Mucosa of descending colon (tissue), 3 donors: ENCODE data around the gene PARP3. TPM values are rescaled to one million over a fixed set of nuclear protein-coding genes. Genes with fewer than 3 reads are reported as not detected.

Source experiments
- ATAC-seq: fragments of 200-7000 bp; cut with Tn5 transposase; one replicate; pipeline ENCODE4 v1.9.1; 2020; ENCODE audit warnings: mild to moderate bottlenecking, moderate library complexity
- DNase-seq, 3 donors: peaks; one replicate each; pipeline ENCODE4 v3.0.0-alpha.2; 2020
- H3K36me3 ChIP-seq: fragments of 200-600 bp; one replicate; pipeline ENCODE4 v1.8.0; 2021; ENCODE audit warnings: low read depth, mild to moderate bottlenecking
- H3K4me1 ChIP-seq: fragments of 200-600 bp; one replicate; pipeline ENCODE4 v1.8.0; 2021; ENCODE audit warnings: low read depth, mild to moderate bottlenecking
- H3K4me3 ChIP-seq: fragments of 200-600 bp; one replicate; pipeline ENCODE4 v1.8.0; 2021; ENCODE audit warnings: mild to moderate bottlenecking
- H3K9me3 ChIP-seq: fragments of 200-600 bp; one replicate; pipeline ENCODE4 v1.8.0; 2021; ENCODE audit warnings: mild to moderate bottlenecking
- intact Hi-C, 2 donors: fragments of 100-400 bp; cut with DNase I in 1 of 2; cut with micrococcal nuclease in 1 of 2; formaldehyde crosslinking; loops; one replicate each; pipeline versions ENCODE4 v1.11.0 to v1.11.1; 2022; cut with DNase I, micrococcal nuclease
- total RNA-seq, 3 donors: library from RNA; stranded (reverse); fragmentation: NEBNext Ultra II Directional in 2 of 3; extraction: Animal tissue kit (Norgen Biotek cat#: 25700) in 2 of 3; gene quantifications; one replicate each; pipeline versions ENCODE4 v1.2.1 to v1.2.4, GENCODE V29; 2021 to 2023
- TF ChIP-seq, protein P1 (sequence below): fragments of 200-600 bp; IDR thresholded peaks from one replicate; pipeline ENCODE4 v1.8.0; 2022; ENCODE audit warnings: antibody characterized with exemption, mild to moderate bottlenecking
- donor health status: DM: no; HTN: no; CAD: no; lungs with moderate emphysema.
- donor health status: DM: no; HTN: no; CAD: no.
- donor health status: DM: no; HTN: yes; CAD: no.

PARP3 gene
- total RNA-seq, 3 donors from 2014 or later: 27.0 to 34.0 (median 29.2) TPM

- DNase-seq: peak in 1 of 3 donors; percentile 70
These were observed 24.8 kb downstream of the PARP3 start for GRCh38 chr3:51966922-51967383.

DNA sequence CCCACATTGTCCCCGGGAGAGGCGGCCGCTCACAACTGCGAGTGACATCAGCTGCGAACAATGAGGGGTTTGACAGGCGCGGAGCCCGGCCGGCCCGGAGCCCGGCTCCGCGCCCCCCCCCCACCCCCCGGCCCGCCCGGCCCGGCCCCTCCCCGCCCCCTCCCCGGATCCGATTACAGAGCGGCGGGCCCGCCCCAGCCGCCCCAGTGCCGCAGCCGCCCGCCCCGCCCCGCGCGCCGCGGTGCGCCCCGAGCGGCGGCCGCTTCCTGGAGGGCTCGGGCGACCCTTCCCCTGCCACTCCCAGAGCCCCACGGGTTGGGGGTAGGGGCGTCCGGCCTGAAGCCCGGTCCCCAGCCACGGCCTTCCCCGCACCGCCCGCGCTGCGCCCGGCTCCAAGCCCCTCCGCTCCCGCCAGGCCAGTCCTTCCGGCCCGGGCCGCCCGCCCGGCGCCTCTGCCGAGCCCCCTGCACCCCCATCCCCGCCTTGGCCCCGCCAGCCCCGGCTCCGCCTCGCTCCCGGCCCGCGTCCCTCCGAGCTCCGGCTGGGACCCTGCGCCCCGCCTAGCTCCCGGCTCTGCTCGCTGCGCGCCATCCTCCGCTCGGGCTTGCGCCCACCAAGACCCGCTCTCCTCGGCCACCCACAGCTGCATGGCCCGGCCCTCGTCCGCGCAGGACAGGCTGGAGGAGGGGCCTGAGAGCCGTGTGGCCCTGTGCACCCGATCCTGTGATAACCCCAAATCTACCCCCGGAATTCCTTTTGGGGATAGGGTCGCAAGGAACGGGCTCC, 25.4 kb downstream of the PARP3 start, which contains the start of gene PCBP4:
Gene PCBP4 (minus strand): TSS at position 71 of the 786 bp plus-strand sequence. CDS start 6,214 bp downstream, outside the sequence.
- Histone ChIP-seq H3K4me1 (peaks cover 16% of the 10 kb centered on the region), H3K36me3 (no peaks in the 10 kb centered on the region), H3K9me3 (no peaks in the 10 kb centered on the region), H3K4me3 (peak within 1 kb of the TSS; percentile 50)
- intact Hi-C loops: no loop called here
- TF ChIP-seq, protein P1, sequence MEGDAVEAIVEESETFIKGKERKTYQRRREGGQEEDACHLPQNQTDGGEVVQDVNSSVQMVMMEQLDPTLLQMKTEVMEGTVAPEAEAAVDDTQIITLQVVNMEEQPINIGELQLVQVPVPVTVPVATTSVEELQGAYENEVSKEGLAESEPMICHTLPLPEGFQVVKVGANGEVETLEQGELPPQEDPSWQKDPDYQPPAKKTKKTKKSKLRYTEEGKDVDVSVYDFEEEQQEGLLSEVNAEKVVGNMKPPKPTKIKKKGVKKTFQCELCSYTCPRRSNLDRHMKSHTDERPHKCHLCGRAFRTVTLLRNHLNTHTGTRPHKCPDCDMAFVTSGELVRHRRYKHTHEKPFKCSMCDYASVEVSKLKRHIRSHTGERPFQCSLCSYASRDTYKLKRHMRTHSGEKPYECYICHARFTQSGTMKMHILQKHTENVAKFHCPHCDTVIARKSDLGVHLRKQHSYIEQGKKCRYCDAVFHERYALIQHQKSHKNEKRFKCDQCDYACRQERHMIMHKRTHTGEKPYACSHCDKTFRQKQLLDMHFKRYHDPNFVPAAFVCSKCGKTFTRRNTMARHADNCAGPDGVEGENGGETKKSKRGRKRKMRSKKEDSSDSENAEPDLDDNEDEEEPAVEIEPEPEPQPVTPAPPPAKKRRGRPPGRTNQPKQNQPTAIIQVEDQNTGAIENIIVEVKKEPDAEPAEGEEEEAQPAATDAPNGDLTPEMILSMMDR: no peak
- DNase-seq (peak; percentile 59 to 75 (median 67)), ATAC-seq (peak; percentile 77)

More at GRCh38 chr3:51966922-51967383, 24.8 kb downstream of the PARP3 start:
- peak overlapping the region; percentile 32 for H3K4me3 ChIP-seq
- intact Hi-C loops: no loop called here
- peak; percentile 67 for ATAC-seq
- H3K9me3 ChIP-seq: no peaks in the 10 kb centered on the region
- H3K36me3 ChIP-seq: no peaks in the 10 kb centered on the region
- TF ChIP-seq, protein P1: no peak
- peaks cover 11% of the 10 kb centered on the region for H3K4me1 ChIP-seq

GRCh38 chr3:51968170-51968775, 26.1 kb downstream of the PARP3 start:
- DNase-seq (peak in 1 of 3 donors; percentile 45), ATAC-seq (peak; percentile 6)
- Histone ChIP-seq H3K9me3 (no peaks in the 10 kb centered on the region), H3K4me3 (peak overlapping the region; percentile 50), H3K4me1 (peaks cover 17% of the 10 kb centered on the region), H3K36me3 (no peaks in the 10 kb centered on the region)
- intact Hi-C loops: no loop called here
- TF ChIP-seq, protein P1: no peak

- TF ChIP-seq, protein P1: no peak
- intact Hi-C loops: no loop called here
- ATAC-seq (no peak), DNase-seq (peak in 1 of 3 donors; percentile 35)
- Histone ChIP-seq H3K9me3 (no peaks in the 10 kb centered on the region), H3K4me3 (no peak overlapping the region), H3K36me3 (no peaks in the 10 kb centered on the region), H3K4me1 (peaks cover 17% of the 10 kb centered on the region)
These were observed 26.9 kb downstream of the PARP3 start for GRCh38 chr3:51968883-51969678.

DNA sequence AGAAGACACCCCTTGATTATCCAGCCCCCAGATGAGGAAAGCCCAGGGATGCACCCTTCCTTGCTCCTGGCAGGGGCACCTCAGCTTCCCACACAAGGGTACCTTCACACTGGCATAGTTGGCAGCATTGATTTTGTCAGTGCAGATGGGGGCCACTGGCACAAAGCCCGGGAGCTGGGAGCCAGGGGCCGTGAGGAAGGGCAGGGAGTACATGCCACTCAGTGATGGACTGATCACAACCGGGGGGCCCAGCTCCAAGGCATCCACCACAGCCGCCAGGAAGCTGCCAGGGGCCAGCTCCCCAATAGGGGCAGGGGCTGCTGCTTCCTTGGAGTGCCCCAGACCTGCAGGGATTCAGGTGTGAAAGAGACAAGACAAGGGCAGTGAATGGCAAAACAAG, 27.7 kb downstream of the PARP3 start:
- TF ChIP-seq, protein P1: no peak
- H3K9me3 ChIP-seq: no peaks in the 10 kb centered on the region
- no peaks in the 10 kb centered on the region for H3K36me3 ChIP-seq
- intact Hi-C loops: no loop called here
- DNase-seq (peak in 1 of 3 donors; percentile 27), ATAC-seq (no peak)
- H3K4me1 ChIP-seq: peaks cover 17% of the 10 kb centered on the region
- no peak overlapping the region for H3K4me3 ChIP-seq
